Amygdala (tissue), 56 donors: ENCODE data around the gene AKT2.
"Not testable (repeated sequence)": the region's sequence is repeated elsewhere in the genome, so short reads cannot be mapped to it uniquely, and the experiment has no call there.

ENCODE experiments used
- DNase-seq, 56 donors: peaks; one replicate each; lab custom pipeline; 2025; lab: John Stamatoyannopoulos, UW

Gene AKT2

GRCh38 chr19:40284501-40285352, at the start of gene AKT2:
TSS of gene AKT2 (minus strand) at chr19:40285345. CDS start at chr19:40265267, 20,078 bp downstream.
- peak in 32 of 56 donors; percentile 30 to 90 (median 76) for DNase-seq

- DNase-seq: not testable (repeated sequence)
Observed at GRCh38 chr19:40333083-40333482, 47.9 kb upstream of the AKT2 start.

GRCh38 chr19:40332669-40333068, 47.5 kb upstream of the AKT2 start:
- DNase-seq: peak in 11 of 56 donors; percentile 2 to 31 (median 15)

- DNase-seq: no peak
Observed at GRCh38 chr19:40331052-40331451, 45.9 kb upstream of the AKT2 start.

GRCh38 chr19:40326201-40326600, 41.1 kb upstream of the AKT2 start:
- no peak for DNase-seq

GRCh38 chr19:40323705-40324104, 38.6 kb upstream of the AKT2 start:
- DNase-seq: no peak

GRCh38 chr19:40322951-40323615, 37.9 kb upstream of the AKT2 start:
- no peak for DNase-seq

- no peak for DNase-seq
Observed at GRCh38 chr19:40322271-40322610, 37.1 kb upstream of the AKT2 start.

- no peak for DNase-seq
Observed at GRCh38 chr19:40321566-40322270, 36.6 kb upstream of the AKT2 start.

GRCh38 chr19:40321076-40321475, 35.9 kb upstream of the AKT2 start:
- DNase-seq: no peak

GRCh38 chr19:40320558-40320935, 35.4 kb upstream of the AKT2 start:
- DNase-seq: no peak

GRCh38 chr19:40317338-40317737, 32.2 kb upstream of the AKT2 start:
- no peak for DNase-seq

- DNase-seq: no peak
Observed at GRCh38 chr19:40315812-40316470, 30.8 kb upstream of the AKT2 start.

GRCh38 chr19:40314656-40315055, 29.5 kb upstream of the AKT2 start:
- DNase-seq: no peak

GRCh38 chr19:40313229-40313983, 28.3 kb upstream of the AKT2 start:
- no peak for DNase-seq

- no peak for DNase-seq
Observed at GRCh38 chr19:40312533-40312932, 27.4 kb upstream of the AKT2 start.

GRCh38 chr19:40309666-40310065, 24.5 kb upstream of the AKT2 start:
- no peak for DNase-seq

GRCh38 chr19:40305403-40305802, 20.3 kb upstream of the AKT2 start:
- DNase-seq: peak in 46 of 56 donors; percentile 1 to 82 (median 49)

GRCh38 chr19:40304306-40304705, 19.2 kb upstream of the AKT2 start:
- no peak for DNase-seq

- DNase-seq: no peak
Observed at GRCh38 chr19:40303765-40304164, 18.6 kb upstream of the AKT2 start.
